SK-N-SH treated with all-trans-retinoic acid at 6 μM for 48 hours (cell line): ENCODE measurements around the gene RAMACL.
"Not testable (repeated sequence)": the region's sequence is repeated elsewhere in the genome, so short reads cannot be mapped to it uniquely, and the experiment has no call there.

Source experiments
- ATAC-seq: fragments of 200-7000 bp; cut with Tn5 transposase; 3 replicates; pipeline ENCODE4 v1.9.1; 2020; ENCODE audit warnings: mild to moderate bottlenecking, moderate library complexity
- ARNTL ChIP-seq: fragments of 450-650 bp; formaldehyde crosslinking; IDR thresholded peaks from 2 replicates; pipeline ENCODE4 v1.5.0; 2020; ENCODE audit warnings: low read depth, mild to moderate bottlenecking, moderate library complexity, borderline replicate concordance
- BACH2 ChIP-seq: fragments of 250-450 bp; sonication (Bioruptor Pico); IDR thresholded peaks from 2 replicates; pipeline ENCODE4 v1.9.0; 2021; ENCODE audit warnings: mild to moderate bottlenecking, borderline replicate concordance
- CREB5 ChIP-seq: fragments of 250-450 bp; sonication (Bioruptor Pico); IDR thresholded peaks from 2 replicates; pipeline ENCODE4 v1.5.1; 2020; ENCODE audit warnings: low read depth, mild to moderate bottlenecking, moderate library complexity
- CSDC2 ChIP-seq: fragments of 250-450 bp; sonication (Bioruptor Pico); IDR thresholded peaks from 2 replicates; pipeline ENCODE4 v1.5.0; 2020; ENCODE audit warnings: mild to moderate bottlenecking, moderate library complexity
- CSRNP3 ChIP-seq: fragments of 250-450 bp; sonication (Bioruptor Pico); IDR thresholded peaks from 2 replicates; pipeline ENCODE4 v1.5.1; 2021; ENCODE audit warnings: mild to moderate bottlenecking, moderate library complexity
- ESRRG ChIP-seq: fragments of 250-450 bp; sonication (Bioruptor Pico); IDR thresholded peaks from 2 replicates; pipeline ENCODE4 v1.6.1; 2021; ENCODE audit warnings: mild to moderate bottlenecking
- GLIS3 ChIP-seq: fragments of 250-450 bp; sonication (Bioruptor Pico); IDR thresholded peaks from 2 replicates; pipeline ENCODE4 v1.5.0; 2020; ENCODE audit warnings: mild to moderate bottlenecking, moderate library complexity
- OSR1 ChIP-seq: fragments of 250-450 bp; sonication (Bioruptor Pico); IDR thresholded peaks from 2 replicates; pipeline ENCODE4 v1.8.0; 2022; ENCODE audit warnings: moderate library complexity, mild to moderate bottlenecking, inconsistent platforms
- PATZ1 ChIP-seq: fragments of 250-450 bp; sonication (Bioruptor Pico); IDR thresholded peaks from 2 replicates; pipeline ENCODE4 v1.8.0; 2020; ENCODE audit warnings: mild to moderate bottlenecking, moderate library complexity, borderline replicate concordance
- POU6F1 ChIP-seq: fragments of 250-450 bp; sonication (Bioruptor Pico); IDR thresholded peaks from 2 replicates; pipeline ENCODE4 v1.8.0; 2021; ENCODE audit warnings: low read depth, mild to moderate bottlenecking, moderate library complexity, borderline replicate concordance
- PPARA ChIP-seq: fragments of 250-450 bp; sonication (Bioruptor Pico); IDR thresholded peaks from 2 replicates; pipeline ENCODE4 v1.5.0; 2020; ENCODE audit warnings: mild to moderate bottlenecking, borderline replicate concordance
- RARB ChIP-seq: fragments of 250-450 bp; sonication (Bioruptor Pico); IDR thresholded peaks from 2 replicates; pipeline ENCODE4 v1.8.0; 2021; ENCODE audit warnings: mild to moderate bottlenecking, moderate library complexity
- TCF4 ChIP-seq: fragments of 250-450 bp; sonication (Bioruptor Pico); IDR thresholded peaks from 2 replicates; pipeline ENCODE4 v1.8.0; 2021; ENCODE audit warnings: mild to moderate bottlenecking, moderate library complexity, borderline replicate concordance
- TOX ChIP-seq: fragments of 250-450 bp; sonication (Bioruptor Pico); IDR thresholded peaks from 2 replicates; pipeline ENCODE4 v1.8.0; 2021; ENCODE audit warnings: mild to moderate bottlenecking, moderate library complexity, borderline replicate concordance
- TSHZ2 ChIP-seq: fragments of 250-450 bp; sonication (Bioruptor Pico); IDR thresholded peaks from 2 replicates; pipeline ENCODE4 v1.5.0; 2020; ENCODE audit warnings: mild to moderate bottlenecking, moderate library complexity
- ZC3H10 ChIP-seq: fragments of 250-450 bp; sonication (Bioruptor Pico); IDR thresholded peaks from 2 replicates; pipeline ENCODE4 v1.5.1; 2021; ENCODE audit warnings: mild to moderate bottlenecking, moderate library complexity
- ZFP3 ChIP-seq: fragments of 250-450 bp; sonication (Bioruptor Pico); IDR thresholded peaks from 2 replicates; pipeline ENCODE4 v1.5.0; 2020; ENCODE audit warnings: mild to moderate bottlenecking, moderate library complexity
- ZFP30 ChIP-seq: fragments of 450-650 bp; formaldehyde crosslinking; IDR thresholded peaks from 2 replicates; pipeline ENCODE4 v1.5.0; 2022; ENCODE audit warnings: mild to moderate bottlenecking, moderate library complexity
- ZNF70 ChIP-seq: fragments of 450-650 bp; formaldehyde crosslinking; IDR thresholded peaks from 2 replicates; pipeline ENCODE4 v1.5.0; 2020; ENCODE audit warnings: mild to moderate bottlenecking, moderate library complexity
- ZNF8 ChIP-seq: fragments of 450-650 bp; formaldehyde crosslinking; IDR thresholded peaks from 2 replicates; pipeline ENCODE4 v1.5.0; 2020; ENCODE audit warnings: mild to moderate bottlenecking, moderate library complexity

The RAMACL gene

GRCh38 chr6:166539543-166539942, 46.9 kb downstream of the RAMACL start:
- TF ChIP-seq CSDC2 = no peak
- no peak for TF ChIP-seq PATZ1
- no peak for TF ChIP-seq ESRRG (CRISPR knock-in tag)
- TF ChIP-seq GLIS3 (CRISPR knock-in tag) = no peak
- TF ChIP-seq ARNTL (CRISPR knock-in tag) = no peak
- no peak for TF ChIP-seq POU6F1 (CRISPR knock-in tag)
- TF ChIP-seq ZFP3 (CRISPR knock-in tag) = no peak
- no peak for TF ChIP-seq ZFP30 (CRISPR knock-in tag)
- TF ChIP-seq TCF4 = no peak
- TF ChIP-seq ZNF70 (CRISPR knock-in tag) = no peak
- no peak for TF ChIP-seq TOX (CRISPR knock-in tag)
- TF ChIP-seq PPARA (CRISPR knock-in tag) = no peak
- TF ChIP-seq OSR1 (CRISPR knock-in tag) = no peak
- TF ChIP-seq CREB5 = no peak
- no peak for TF ChIP-seq ZC3H10
- no peak for TF ChIP-seq RARB (CRISPR knock-in tag)
- no peak for TF ChIP-seq BACH2 (CRISPR knock-in tag)
- TF ChIP-seq CSRNP3 = no peak
- no peak for TF ChIP-seq ZNF8
- ATAC-seq = no peak

GRCh38 chr6:166539011-166539385, 47.5 kb downstream of the RAMACL start:
- ATAC-seq = not testable (repeated sequence)

- ATAC-seq = no peak
These were observed 48.0 kb downstream of the RAMACL start for GRCh38 chr6:166538297-166539010.

More at GRCh38 chr6:166538297-166539010, 48.0 kb downstream of the RAMACL start:
- TF ChIP-seq BACH2 (CRISPR knock-in tag) (no peak), ZNF8 (no peak), CSRNP3 (no peak), TOX (CRISPR knock-in tag) (no peak), TSHZ2 (CRISPR knock-in tag) (no peak)
